ENCODE results near the gene CHP2.
"Not testable (repeated sequence)": the region's sequence is repeated elsewhere in the genome, so short reads cannot be mapped to it uniquely, and the experiment has no call there.

Gene CHP2

DNA sequence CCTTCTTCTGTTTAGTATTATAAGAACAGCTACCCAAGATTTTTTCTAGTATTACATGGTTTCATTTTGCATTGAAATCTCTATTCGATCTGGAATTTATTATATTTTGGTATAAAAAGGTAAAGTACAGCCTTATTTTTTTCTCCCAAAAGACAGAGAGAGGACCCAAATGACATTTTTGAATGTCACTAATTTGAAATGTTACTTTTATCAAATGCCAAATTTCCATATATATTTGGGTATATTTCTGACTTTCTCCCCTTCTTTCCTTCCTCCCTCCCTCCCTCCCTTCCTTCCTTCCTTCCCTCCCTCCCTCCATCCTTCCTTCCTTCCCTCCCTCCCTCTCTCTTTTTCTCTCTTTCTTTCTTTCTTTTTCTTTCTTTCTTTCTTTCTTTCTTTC lies 6.2 kb upstream of the CHP2 start:
- no peak for DNase-seq

DNA sequence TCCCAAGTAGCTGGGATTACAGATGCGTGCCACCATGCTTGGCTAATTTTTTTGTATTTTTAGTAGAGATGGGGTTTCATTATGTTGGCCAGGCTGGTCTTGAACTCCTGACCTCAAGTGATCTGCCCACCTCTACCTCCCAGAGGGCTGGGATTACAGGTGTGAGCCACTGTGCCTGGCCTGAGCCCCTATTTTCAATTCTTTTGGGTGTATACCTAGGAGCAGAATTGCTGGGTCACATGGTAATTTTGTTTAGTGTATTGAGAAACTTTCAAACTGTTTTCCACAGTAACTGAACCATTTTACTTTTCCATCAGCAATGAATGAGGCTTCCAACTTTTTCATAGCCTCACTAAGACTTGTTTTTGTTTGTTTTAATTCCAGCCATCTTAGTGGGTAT lies 3.8 kb upstream of the CHP2 start:
- DNase-seq = not testable (repeated sequence)

GRCh38 chr16:23753908-23754593 lies 775 bp upstream of the CHP2 start:
- DNase-seq = no peak

- DNase-seq = no peak
Measured at GRCh38 chr16:23755484-23755809, 621 bp downstream of the CHP2 start.

DNA sequence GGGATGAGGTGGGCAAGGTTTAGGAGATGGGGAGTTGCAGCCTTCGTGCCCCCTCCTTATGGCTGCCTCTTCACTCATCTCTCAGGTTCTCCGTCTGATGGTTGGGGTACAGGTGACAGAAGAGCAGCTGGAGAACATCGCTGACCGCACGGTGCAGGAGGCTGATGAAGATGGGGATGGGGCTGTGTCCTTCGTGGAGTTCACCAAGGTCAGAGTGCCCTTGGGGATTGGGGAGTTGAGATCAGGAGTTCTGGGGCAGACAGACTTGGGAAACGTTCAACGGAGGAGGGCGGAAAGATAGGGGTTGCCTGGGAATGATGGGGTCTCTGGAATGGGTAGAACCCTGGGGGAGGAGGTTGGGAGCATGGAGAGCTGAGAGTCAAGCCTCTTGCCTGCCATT lies 2.3 kb downstream of the CHP2 start:
- no peak for DNase-seq

- no peak for DNase-seq
Measured at GRCh38 chr16:23757937-23758619, 3.3 kb downstream of the CHP2 start.

DNA sequence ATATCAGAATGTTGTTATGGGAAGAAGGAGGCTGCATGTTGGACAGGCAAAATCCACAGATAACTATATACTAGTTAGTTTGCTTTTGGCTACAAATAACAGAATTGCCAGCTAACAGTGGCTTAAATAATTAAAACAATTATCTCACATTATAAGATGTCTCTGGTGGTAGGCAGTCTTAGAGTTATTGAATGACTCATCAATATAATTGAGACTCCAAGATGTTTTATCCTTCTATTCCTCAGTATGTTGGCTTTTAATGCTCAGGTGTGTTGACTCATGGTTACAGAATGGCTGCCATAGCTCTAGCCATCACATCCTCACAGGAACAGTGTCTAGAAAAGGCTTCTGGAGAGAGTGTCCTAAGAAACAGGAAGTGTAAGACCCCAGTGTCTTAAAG lies 11.1 kb downstream of the CHP2 start:
- no peak for DNase-seq

GRCh38 chr16:23768581-23768980 lies 13.8 kb downstream of the CHP2 start:
- no peak for DNase-seq

DNA sequence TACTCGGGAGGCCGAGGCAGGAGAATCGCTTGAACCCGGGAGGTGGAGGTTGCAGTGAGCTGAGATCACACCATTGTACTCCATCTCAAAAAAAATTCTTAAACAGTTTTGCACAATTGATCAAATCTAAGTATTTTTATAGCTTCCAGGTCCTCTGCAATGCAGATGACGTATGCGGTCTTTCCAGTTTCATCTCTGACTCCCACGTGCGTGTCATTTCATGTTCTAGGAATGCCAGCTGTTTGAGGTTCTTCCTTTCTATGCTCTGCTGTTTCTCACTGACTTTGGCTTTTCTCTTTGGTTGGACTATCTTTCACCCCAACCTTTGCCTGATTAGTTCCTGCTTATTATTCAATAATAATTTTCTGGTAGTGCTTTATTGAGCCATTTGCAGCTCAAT lies 16.2 kb downstream of the CHP2 start:
- DNase-seq = no peak

GRCh38 chr16:23771642-23772041 lies 16.8 kb downstream of the CHP2 start:
- DNase-seq = no peak

GRCh38 chr16:23773339-23773738 lies 18.5 kb downstream of the CHP2 start:
- no peak for DNase-seq

DNA sequence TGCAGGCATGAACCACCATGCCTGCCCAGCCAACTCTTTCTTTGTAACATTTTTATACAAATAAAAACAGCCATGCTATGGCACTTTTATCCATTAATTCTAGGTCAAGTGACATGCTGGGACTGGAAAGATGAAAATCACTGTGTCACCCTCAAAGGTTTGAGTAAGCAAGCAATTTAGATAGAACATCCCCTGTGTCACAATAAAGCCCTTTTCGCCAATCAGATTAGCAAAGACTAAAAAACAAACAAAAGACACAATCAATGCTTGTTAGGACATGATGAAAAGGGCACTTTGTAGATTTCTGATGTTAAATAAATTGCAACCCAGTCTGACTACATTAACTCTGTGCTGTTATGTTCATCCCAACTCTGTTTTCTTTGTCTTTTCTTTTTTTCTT lies 26.4 kb downstream of the CHP2 start:
- no peak for DNase-seq

GRCh38 chr16:23784811-23785447 lies 30.1 kb downstream of the CHP2 start:
- no peak for DNase-seq

- no peak for DNase-seq
Measured at GRCh38 chr16:23785842-23786241, 31.0 kb downstream of the CHP2 start.

- no peak for DNase-seq
Measured at GRCh38 chr16:23786964-23787561, 32.2 kb downstream of the CHP2 start.

- DNase-seq = no peak
Measured at GRCh38 chr16:23788685-23789084, 33.9 kb downstream of the CHP2 start.

DNA sequence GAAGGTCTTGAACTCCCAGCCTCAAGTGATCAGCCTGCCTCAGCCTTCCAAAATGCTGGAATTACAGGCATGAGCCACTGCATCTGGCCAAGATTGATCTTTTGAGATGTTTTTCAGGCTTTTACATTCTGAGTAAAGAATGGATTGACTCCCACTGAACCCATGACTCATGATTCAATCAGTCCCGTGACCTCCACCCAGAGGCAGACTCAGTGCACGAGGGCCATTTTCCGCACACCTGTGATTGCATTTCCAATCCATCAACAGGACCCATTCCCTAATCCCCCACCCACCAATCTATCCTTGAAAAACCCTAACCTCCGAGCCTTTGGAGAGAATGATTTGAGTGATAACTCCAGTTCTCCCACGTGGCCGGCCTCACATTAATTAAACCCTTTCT lies 40.6 kb downstream of the CHP2 start:
- no peak for DNase-seq

- no peak for DNase-seq
Measured at GRCh38 chr16:23796941-23797340, 42.1 kb downstream of the CHP2 start.

DNA sequence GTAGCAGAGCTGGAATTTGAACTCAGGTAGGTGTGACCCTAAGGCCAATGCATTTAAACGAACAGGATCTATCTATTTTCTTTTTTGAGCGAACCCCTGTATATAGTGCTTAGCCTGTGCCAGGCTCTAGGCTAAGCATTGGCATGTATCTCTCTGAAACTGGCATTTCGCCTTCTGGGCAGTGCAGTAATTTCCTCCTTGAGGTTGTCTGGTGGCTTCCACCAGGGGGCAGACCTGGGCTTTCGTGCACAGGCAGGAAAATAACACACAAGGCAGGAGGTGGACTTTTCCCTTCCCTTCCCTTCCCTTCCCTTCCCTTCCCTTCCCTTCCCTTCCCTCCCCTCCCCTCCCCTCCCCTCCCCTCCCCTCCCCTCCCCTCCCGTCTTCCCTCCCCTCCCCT lies 46.6 kb downstream of the CHP2 start:
- no peak for DNase-seq

GRCh38 chr16:23802776-23803175 lies 48.0 kb downstream of the CHP2 start:
- no peak for DNase-seq

DNA sequence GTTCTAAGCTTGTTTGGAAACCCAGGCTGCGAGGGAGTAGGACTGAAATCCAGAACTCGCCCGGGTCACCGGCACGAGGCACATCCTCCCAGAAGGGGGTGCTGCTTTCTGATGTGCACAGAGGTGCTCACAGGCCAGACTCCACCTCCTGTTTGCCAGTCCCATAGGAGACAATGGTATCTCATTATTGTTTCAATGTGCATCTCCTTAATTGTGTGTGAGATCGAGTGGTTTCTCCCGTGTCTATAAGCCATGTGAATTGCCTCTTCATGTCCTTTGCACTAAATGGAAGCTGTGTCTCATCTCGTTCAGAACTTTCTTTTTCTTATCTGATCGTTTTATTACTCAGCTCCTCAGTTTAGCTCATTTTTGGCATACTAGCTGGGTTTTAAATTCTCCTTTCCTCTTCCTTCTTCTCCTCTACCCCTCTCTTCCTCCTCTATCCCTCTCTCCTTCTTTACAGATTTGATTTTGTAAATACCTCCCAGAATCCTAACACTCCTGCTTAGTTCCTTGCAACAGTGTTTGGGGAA lies 48.8 kb downstream of the CHP2 start:
- DNase-seq = no peak

DNA sequence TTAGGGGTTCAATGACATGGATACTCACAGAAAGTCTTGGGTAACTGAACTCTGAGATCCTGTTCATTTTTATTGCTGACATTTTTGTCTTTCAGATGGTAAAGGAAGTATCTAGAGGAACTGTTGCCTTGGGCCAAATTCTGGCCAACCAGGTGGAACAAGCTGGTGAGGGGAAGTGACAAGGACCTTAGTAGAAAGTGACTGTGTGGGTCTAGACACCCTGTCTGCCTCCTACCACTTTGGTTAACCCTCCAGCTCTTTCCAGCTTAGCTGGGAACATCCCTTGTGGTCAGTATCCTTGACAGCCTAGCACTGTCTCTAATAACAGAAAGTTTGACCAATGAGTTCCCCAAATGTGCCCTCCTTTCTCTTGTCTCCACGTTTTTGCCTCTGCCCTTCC lies 52.2 kb downstream of the CHP2 start:
- no peak for DNase-seq
